Measurements from ENCODE around the gene LDHAL6A.

GRCh38 chr11:18471995-18472394, 16.3 kb downstream of the LDHAL6A start:
- TF ChIP-seq ZNF274 (IDR thresholded peaks at IDR 0.05; ENCODE audit: low read depth, low read length) (no peak), SUZ12 (IDR thresholded peaks at IDR 0.05; ENCODE audit: extremely low read depth, insufficient read depth, insufficient read length) (no peak)

All from NT2/D1 (cell line).